Measurements from ENCODE around the gene UTP3.
A peak's percentile ranks its signal among the peaks of the same experiment; 100 is the strongest.
"Not testable (repeated sequence)": the region's sequence is repeated elsewhere in the genome, so short reads cannot be mapped to it uniquely, and the experiment has no call there.

UTP3 gene

GRCh38 chr4:70718811-70719604 is 30.7 kb downstream of the UTP3 start:
- DNase-seq (ENCODE audit: low read depth) = no peak

GRCh38 chr4:70721747-70722146 is 33.4 kb downstream of the UTP3 start, which contains the start of gene RUFY3:
TSS of gene RUFY3 (plus strand) at chr4:70721964. CDS start at chr4:70722574, 610 bp downstream.
- no peak for DNase-seq (ENCODE audit: low read depth)

- peak; percentile 9 for DNase-seq (ENCODE audit: low read depth)
These were observed 34.0 kb downstream of the UTP3 start for GRCh38 chr4:70722199-70722791.

- DNase-seq (ENCODE audit: low read depth) = no peak
These were observed 36.1 kb downstream of the UTP3 start for GRCh38 chr4:70724463-70724862.

GRCh38 chr4:70725633-70726032 is 37.3 kb downstream of the UTP3 start:
- no peak for DNase-seq (ENCODE audit: low read depth)

GRCh38 chr4:70726515-70726914 is 38.2 kb downstream of the UTP3 start:
- not testable (repeated sequence) for DNase-seq (ENCODE audit: low read depth)

- DNase-seq (ENCODE audit: low read depth) = no peak
These were observed 39.8 kb downstream of the UTP3 start for GRCh38 chr4:70728091-70728490.

- DNase-seq (ENCODE audit: low read depth) = not testable (repeated sequence)
These were observed 44.5 kb downstream of the UTP3 start for GRCh38 chr4:70732878-70733277.

GRCh38 chr4:70734168-70734954 is 46.0 kb downstream of the UTP3 start:
- DNase-seq (ENCODE audit: low read depth) = peak; percentile 1

GRCh38 chr4:70734971-70735370 is 46.6 kb downstream of the UTP3 start:
- DNase-seq (ENCODE audit: low read depth) = no peak

- not testable (repeated sequence) for DNase-seq (ENCODE audit: low read depth)
These were observed 47.6 kb downstream of the UTP3 start for GRCh38 chr4:70735915-70736314.

GRCh38 chr4:70737006-70737405 is 48.7 kb downstream of the UTP3 start:
- no peak for DNase-seq (ENCODE audit: low read depth)

- no peak for DNase-seq (ENCODE audit: low read depth)
These were observed 49.1 kb downstream of the UTP3 start for GRCh38 chr4:70737409-70737808.

- DNase-seq (ENCODE audit: low read depth) = no peak
These were observed 51.4 kb downstream of the UTP3 start for GRCh38 chr4:70739496-70740337.
